ENCODE measurements around the gene IZUMO1R.
A peak's percentile ranks its signal among the peaks of the same experiment; 100 is the strongest.
"Not testable (repeated sequence)": the region's sequence is repeated elsewhere in the genome, so short reads cannot be mapped to it uniquely, and the experiment has no call there.

Gene IZUMO1R

DNA sequence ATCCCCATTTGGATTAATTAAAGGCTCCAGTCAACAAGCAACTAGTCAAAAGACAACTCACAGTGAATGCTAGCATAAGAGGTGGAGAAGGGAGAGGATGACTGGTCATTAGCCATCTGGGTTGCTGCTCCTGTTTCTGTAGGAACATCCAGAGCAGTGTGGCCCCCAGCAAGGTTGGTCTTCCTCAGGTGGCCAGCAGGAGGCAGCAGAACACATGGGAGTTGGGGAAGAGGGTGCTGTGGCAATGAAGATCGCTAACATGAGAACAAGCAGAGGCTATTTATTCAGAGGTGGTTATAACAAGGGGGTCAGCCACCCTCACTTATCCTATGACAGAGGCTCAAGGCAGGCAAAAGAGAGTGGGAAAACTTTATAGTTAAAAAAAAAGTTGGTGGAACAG lies 21.3 kb downstream of the IZUMO1R start:
- Histone ChIP-seq H3K27ac (ENCODE audit: low read depth, low read length) (no peak overlapping the region), H3K27me3 (ENCODE audit: control insufficient read depth, insufficient read depth, low read length) (no peaks in the 10 kb centered on the region), H3K9me3 (ENCODE audit: control insufficient read depth, insufficient read depth, low read depth, low read length) (no peaks in the 10 kb centered on the region), H3K4me1 (ENCODE audit: control insufficient read depth, insufficient read depth, low read length) (no peaks in the 10 kb centered on the region), H3K9ac (ENCODE audit: low read length) (no peak overlapping the region), H3K36me3 (ENCODE audit: control insufficient read depth, insufficient read depth, low read length) (no peaks in the 10 kb centered on the region), H3K4me3 (ENCODE audit: low read depth, low read length) (no peak overlapping the region)

DNA sequence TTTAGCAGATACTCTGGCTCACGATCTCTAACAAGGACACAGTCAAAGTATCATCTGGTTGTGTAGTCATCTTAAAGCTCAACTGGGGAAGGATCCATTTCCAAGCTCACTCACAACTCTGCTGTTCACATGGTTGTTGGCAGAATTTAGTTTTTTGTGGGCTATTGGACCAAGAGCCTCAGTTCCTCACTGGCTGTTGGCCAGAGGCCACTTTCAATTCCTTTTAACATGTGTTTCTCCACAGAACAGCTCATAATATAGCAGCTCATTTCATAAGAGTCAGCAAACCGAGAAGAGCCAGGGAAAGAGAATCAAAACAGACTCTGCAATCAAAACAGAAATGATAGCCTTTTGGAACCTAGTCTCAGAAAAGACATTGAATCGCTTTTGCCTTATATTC lies 22.6 kb downstream of the IZUMO1R start:
- H3K4me1 ChIP-seq (ENCODE audit: control insufficient read depth, insufficient read depth, low read length): no peaks in the 10 kb centered on the region
- no peaks in the 10 kb centered on the region for H3K9me3 ChIP-seq (ENCODE audit: control insufficient read depth, insufficient read depth, low read depth, low read length)
- no peak overlapping the region for H3K27ac ChIP-seq (ENCODE audit: low read depth, low read length)
- no peaks in the 10 kb centered on the region for H3K36me3 ChIP-seq (ENCODE audit: control insufficient read depth, insufficient read depth, low read length)
- no peaks in the 10 kb centered on the region for H3K27me3 ChIP-seq (ENCODE audit: control insufficient read depth, insufficient read depth, low read length)
- no peak overlapping the region for H3K9ac ChIP-seq (ENCODE audit: low read length)
- no peak overlapping the region for H3K4me3 ChIP-seq (ENCODE audit: low read depth, low read length)

DNA sequence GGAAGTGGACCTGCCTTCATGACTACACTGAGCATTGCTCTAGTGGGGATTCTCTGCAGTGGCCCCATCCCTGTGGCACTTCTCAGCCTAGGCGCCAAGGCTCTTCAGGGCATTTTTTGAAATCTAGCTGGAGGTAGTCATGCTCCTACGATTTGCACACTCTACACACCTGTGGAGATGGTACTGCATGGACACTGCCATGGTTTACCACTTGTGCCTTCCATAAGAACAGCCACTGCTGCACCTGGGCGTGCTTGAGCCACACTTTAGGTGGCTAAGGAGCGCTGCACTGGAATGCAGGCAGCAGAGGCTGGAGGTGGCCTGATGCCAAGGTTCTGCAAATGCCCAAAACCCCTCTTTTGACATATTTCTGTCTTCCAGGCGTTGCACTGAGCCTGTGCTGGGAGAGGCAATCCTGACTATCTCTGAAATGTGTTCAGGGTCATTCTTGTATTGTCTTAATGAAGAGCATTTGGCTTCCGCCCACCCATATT lies 24.3 kb downstream of the IZUMO1R start:
- H3K27me3 ChIP-seq (ENCODE audit: control insufficient read depth, insufficient read depth, low read length): no peaks in the 10 kb centered on the region
- H3K36me3 ChIP-seq (ENCODE audit: control insufficient read depth, insufficient read depth, low read length): no peaks in the 10 kb centered on the region
- H3K9ac ChIP-seq (ENCODE audit: low read length): no peak overlapping the region
- H3K4me3 ChIP-seq (ENCODE audit: low read depth, low read length): no peak overlapping the region
- H3K9me3 ChIP-seq (ENCODE audit: control insufficient read depth, insufficient read depth, low read depth, low read length): no peaks in the 10 kb centered on the region
- no peaks in the 10 kb centered on the region; the same call in 1 of the 2 replicates for H3K4me1 ChIP-seq (ENCODE audit: control insufficient read depth, insufficient read depth, low read length)
- no peak overlapping the region for H3K27ac ChIP-seq (ENCODE audit: low read depth, low read length)

DNA sequence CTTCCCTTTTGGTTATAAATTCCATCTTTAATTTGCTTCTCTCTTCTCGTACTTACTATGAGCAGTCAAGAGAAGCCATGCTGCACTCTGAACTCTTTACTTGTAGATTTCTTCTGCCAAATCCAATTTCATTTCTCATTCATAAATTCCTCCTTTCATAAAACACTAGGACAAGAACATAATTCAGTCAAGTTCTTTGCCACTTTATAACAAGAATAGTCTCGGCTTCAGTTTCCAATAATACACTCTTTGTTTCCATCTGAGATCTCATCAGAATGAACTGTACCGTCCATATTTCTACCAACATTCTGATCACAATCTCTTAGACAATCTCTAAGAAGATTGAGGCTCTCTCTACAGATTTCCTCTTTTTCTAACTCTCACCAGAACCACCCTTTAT lies 25.1 kb downstream of the IZUMO1R start:
- Histone ChIP-seq H3K4me3 (ENCODE audit: low read depth, low read length) (no peak overlapping the region), H3K27ac (ENCODE audit: low read depth, low read length) (no peak overlapping the region), H3K36me3 (ENCODE audit: control insufficient read depth, insufficient read depth, low read length) (no peaks in the 10 kb centered on the region), H3K4me1 (ENCODE audit: control insufficient read depth, insufficient read depth, low read length) (no peaks in the 10 kb centered on the region; the same call in 1 of the 2 replicates), H3K9me3 (ENCODE audit: control insufficient read depth, insufficient read depth, low read depth, low read length) (no peaks in the 10 kb centered on the region), H3K27me3 (ENCODE audit: control insufficient read depth, insufficient read depth, low read length) (no peaks in the 10 kb centered on the region), H3K9ac (ENCODE audit: low read length) (no peak overlapping the region)

DNA sequence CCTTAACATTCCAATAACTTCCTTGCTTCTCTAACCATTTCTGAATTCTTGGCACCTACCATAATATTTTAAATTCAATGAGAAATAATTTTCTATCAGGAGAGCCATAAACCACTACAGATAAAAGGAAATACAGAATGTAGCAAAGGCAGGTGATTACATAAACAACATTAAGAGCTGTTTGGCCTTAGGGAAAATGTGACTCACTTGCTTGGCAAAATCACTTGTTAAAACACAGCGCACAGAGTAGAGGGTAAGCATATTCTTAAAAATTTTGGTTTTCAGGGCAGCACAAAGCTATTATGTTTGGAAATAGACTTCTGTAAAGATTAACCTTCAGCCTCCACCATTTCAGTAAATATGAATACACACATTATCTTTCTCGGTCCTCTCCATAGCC lies 26.4 kb downstream of the IZUMO1R start:
- no peak overlapping the region for H3K27ac ChIP-seq (ENCODE audit: low read depth, low read length)
- H3K36me3 ChIP-seq (ENCODE audit: control insufficient read depth, insufficient read depth, low read length): no peaks in the 10 kb centered on the region
- H3K27me3 ChIP-seq (ENCODE audit: control insufficient read depth, insufficient read depth, low read length): no peaks in the 10 kb centered on the region
- no peak overlapping the region for H3K4me3 ChIP-seq (ENCODE audit: low read depth, low read length)
- no peak overlapping the region for H3K9ac ChIP-seq (ENCODE audit: low read length)
- H3K4me1 ChIP-seq (ENCODE audit: control insufficient read depth, insufficient read depth, low read length): no peaks in the 10 kb centered on the region; the same call in 1 of the 2 replicates
- H3K9me3 ChIP-seq (ENCODE audit: control insufficient read depth, insufficient read depth, low read depth, low read length): no peaks in the 10 kb centered on the region

DNA sequence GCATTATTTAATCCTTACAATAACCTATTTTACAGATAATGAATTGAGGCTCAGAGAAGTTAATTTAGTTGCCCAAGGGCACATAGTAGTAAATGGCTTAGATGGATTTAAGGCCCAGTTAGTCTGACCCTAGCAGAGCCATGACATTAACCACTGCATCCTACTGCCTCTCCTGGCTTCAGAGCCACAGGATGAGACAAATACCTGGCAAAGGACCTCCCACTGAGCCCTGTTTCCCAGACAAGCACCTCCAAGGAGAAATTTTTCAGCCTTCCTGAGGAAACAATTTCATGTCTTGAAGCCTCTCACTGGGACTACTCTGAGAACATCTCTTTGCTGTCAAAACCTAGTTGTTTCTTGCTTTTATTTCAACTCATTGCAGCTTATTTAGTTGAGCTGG lies 28.4 kb downstream of the IZUMO1R start:
- H3K4me3 ChIP-seq (ENCODE audit: low read depth, low read length): no peak overlapping the region
- no peaks in the 10 kb centered on the region for H3K9me3 ChIP-seq (ENCODE audit: control insufficient read depth, insufficient read depth, low read depth, low read length)
- H3K36me3 ChIP-seq (ENCODE audit: control insufficient read depth, insufficient read depth, low read length): no peaks in the 10 kb centered on the region
- no peak overlapping the region for H3K27ac ChIP-seq (ENCODE audit: low read depth, low read length)
- no peaks in the 10 kb centered on the region for H3K27me3 ChIP-seq (ENCODE audit: control insufficient read depth, insufficient read depth, low read length)
- no peaks in the 10 kb centered on the region; the same call in 1 of the 2 replicates for H3K4me1 ChIP-seq (ENCODE audit: control insufficient read depth, insufficient read depth, low read length)
- H3K9ac ChIP-seq (ENCODE audit: low read length): no peak overlapping the region

DNA sequence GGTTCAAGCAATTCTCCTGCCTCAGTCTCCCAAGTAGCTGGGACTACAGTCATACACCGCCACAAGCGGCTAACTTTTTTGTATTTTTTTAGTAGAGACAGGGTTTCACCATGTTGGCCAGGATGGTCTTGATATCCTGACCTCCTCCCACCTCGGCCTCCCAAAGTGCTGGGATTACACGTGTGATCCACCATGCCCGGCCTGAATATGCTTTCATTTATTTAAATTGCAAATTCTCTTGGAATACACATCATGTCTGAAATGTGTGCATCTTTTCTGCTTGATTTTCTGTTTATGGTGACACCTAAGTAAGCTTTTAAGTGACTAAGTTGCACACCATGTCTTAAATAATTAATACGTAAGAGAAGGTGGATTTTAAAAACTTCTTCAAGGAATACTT lies 31.7 kb downstream of the IZUMO1R start:
- no peaks in the 10 kb centered on the region for H3K9me3 ChIP-seq (ENCODE audit: control insufficient read depth, insufficient read depth, low read depth, low read length)
- no peak overlapping the region for H3K9ac ChIP-seq (ENCODE audit: low read length)
- no peaks in the 10 kb centered on the region for H3K36me3 ChIP-seq (ENCODE audit: control insufficient read depth, insufficient read depth, low read length)
- no peak overlapping the region for H3K4me3 ChIP-seq (ENCODE audit: low read depth, low read length)
- H3K27me3 ChIP-seq (ENCODE audit: control insufficient read depth, insufficient read depth, low read length): no peaks in the 10 kb centered on the region
- H3K4me1 ChIP-seq (ENCODE audit: control insufficient read depth, insufficient read depth, low read length): no peaks in the 10 kb centered on the region; the same call in 1 of the 2 replicates
- no peak overlapping the region for H3K27ac ChIP-seq (ENCODE audit: low read depth, low read length)

DNA sequence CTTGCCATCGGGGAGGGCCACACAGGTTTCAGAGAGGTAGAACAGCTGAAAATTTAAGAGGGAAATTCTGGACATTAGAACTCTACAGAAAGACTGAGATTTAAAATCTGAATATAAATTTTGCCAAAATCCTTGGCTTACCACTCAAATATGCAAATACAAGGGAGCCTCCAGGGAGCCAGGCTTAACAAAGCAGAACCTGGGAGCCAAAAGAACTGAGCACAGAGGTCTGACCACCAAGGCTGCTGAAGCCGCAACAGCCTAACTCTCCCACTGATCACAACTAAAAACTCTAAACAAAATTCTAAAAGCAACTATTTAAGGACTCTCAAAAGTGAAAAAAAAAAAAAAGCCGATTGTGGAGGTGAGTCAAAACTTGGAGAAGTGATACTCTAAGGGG lies 34.3 kb downstream of the IZUMO1R start:
- no peak overlapping the region for H3K9ac ChIP-seq (ENCODE audit: low read length)
- peaks cover 2% of the 10 kb centered on the region; the same call in 1 of the 2 replicates for H3K4me1 ChIP-seq (ENCODE audit: control insufficient read depth, insufficient read depth, low read length)
- no peaks in the 10 kb centered on the region for H3K27me3 ChIP-seq (ENCODE audit: control insufficient read depth, insufficient read depth, low read length)
- H3K4me3 ChIP-seq (ENCODE audit: low read depth, low read length): no peak overlapping the region
- H3K27ac ChIP-seq (ENCODE audit: low read depth, low read length): no peak overlapping the region
- no peaks in the 10 kb centered on the region for H3K36me3 ChIP-seq (ENCODE audit: control insufficient read depth, insufficient read depth, low read length)
- no peaks in the 10 kb centered on the region for H3K9me3 ChIP-seq (ENCODE audit: control insufficient read depth, insufficient read depth, low read depth, low read length)

DNA sequence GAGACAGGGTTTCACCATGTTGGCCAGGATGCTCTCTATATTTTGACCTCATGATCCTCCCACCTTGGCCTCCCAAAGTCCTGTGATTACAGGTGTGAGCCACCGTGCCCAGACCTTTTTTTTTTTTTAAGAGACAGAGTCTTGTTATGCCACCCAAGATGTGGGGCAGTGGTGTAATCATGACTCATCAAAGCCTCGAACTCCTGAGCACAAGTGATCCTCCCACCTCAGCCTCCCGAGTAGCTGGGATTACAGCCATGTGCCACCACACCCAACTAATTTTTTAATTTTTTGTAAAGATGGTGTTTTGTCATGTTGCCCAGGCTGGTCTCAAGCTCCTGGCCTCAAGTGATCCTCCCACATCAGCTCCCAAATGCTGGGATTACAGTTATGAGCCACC lies 37.9 kb downstream of the IZUMO1R start:
- Histone ChIP-seq H3K4me3 (ENCODE audit: low read depth, low read length) (no peak overlapping the region), H3K9ac (ENCODE audit: low read length) (no peak overlapping the region), H3K4me1 (ENCODE audit: control insufficient read depth, insufficient read depth, low read length) (peaks cover 13% of the 10 kb centered on the region; the same call in 1 of the 2 replicates), H3K27me3 (ENCODE audit: control insufficient read depth, insufficient read depth, low read length) (no peaks in the 10 kb centered on the region), H3K36me3 (ENCODE audit: control insufficient read depth, insufficient read depth, low read length) (no peaks in the 10 kb centered on the region), H3K27ac (ENCODE audit: low read depth, low read length) (no peak overlapping the region), H3K9me3 (ENCODE audit: control insufficient read depth, insufficient read depth, low read depth, low read length) (peaks cover 5% of the 10 kb centered on the region; the same call in 1 of the 2 replicates)

DNA sequence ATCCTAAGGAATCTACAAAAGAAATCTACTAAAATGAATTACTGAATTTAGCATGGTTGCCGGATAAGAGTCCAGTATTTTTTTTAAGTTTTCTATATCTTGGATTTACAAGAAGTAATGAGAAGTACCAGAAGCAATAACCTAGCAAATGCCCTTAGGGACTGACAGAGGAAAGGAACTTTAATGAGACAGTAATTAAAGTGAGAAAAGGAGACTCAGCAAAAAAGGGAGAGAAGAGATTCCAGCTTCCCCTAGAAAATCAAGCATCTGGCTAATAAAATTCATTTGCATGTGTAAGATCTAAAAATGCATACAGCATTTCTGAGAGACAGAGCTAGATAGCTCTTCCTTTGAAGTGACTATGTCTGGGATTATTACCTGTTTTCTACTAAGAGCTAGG lies 39.1 kb downstream of the IZUMO1R start:
- peaks cover 13% of the 10 kb centered on the region; the same call in 1 of the 2 replicates for H3K4me1 ChIP-seq (ENCODE audit: control insufficient read depth, insufficient read depth, low read length)
- no peaks in the 10 kb centered on the region for H3K27me3 ChIP-seq (ENCODE audit: control insufficient read depth, insufficient read depth, low read length)
- H3K9ac ChIP-seq (ENCODE audit: low read length): no peak overlapping the region
- H3K36me3 ChIP-seq (ENCODE audit: control insufficient read depth, insufficient read depth, low read length): no peaks in the 10 kb centered on the region
- H3K4me3 ChIP-seq (ENCODE audit: low read depth, low read length): no peak overlapping the region
- H3K27ac ChIP-seq (ENCODE audit: low read depth, low read length): no peak overlapping the region
- peaks cover 5% of the 10 kb centered on the region; the same call in 1 of the 2 replicates for H3K9me3 ChIP-seq (ENCODE audit: control insufficient read depth, insufficient read depth, low read depth, low read length)

DNA sequence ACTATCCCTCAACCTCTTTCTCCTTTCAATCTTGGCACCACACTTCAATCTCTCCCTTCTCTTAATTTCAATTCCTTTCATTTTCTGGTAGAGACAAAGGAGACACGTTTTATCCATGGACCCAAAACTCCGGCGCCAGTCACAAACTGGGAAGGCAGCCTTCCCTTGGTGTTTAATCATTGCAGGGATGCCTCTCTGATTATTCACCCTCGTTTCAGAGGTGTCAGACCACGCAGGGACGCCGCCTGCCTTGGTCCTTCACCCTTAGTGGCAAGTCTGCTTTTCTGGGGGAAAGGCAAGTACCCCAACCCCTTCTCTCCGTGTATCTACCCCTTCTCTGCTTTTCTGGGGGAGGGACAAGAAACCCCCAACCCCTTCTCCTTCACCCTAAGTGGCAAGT lies 41.9 kb downstream of the IZUMO1R start:
- H3K9me3 ChIP-seq (ENCODE audit: control insufficient read depth, insufficient read depth, low read depth, low read length): not testable (repeated sequence)
- peak overlapping the region; percentile 11; the same call in 1 of the 2 replicates for H3K4me3 ChIP-seq (ENCODE audit: low read depth, low read length)

More for the DNA sequence above, 41.9 kb downstream of the IZUMO1R start:
- H3K27me3 ChIP-seq (ENCODE audit: control insufficient read depth, insufficient read depth, low read length); H3K36me3 ChIP-seq (ENCODE audit: control insufficient read depth, insufficient read depth, low read length); H3K27ac ChIP-seq (ENCODE audit: low read depth, low read length); H3K9ac ChIP-seq (ENCODE audit: low read length): not testable (repeated sequence)
- H3K4me1 ChIP-seq (ENCODE audit: control insufficient read depth, insufficient read depth, low read length): peaks cover 13% of the 10 kb centered on the region; the same call in 1 of the 2 replicates

Data from HUES6 (cell line).